ENCODE data around the gene CSTPP1.
"Not testable (repeated sequence)": the region's sequence is repeated elsewhere in the genome, so short reads cannot be mapped to it uniquely, and the experiment has no call there.

The CSTPP1 gene

GRCh38 chr11:46991391-46991790 lies 54.8 kb downstream of the CSTPP1 start:
- no peak for DNase-seq (ENCODE audit: low read depth)

GRCh38 chr11:46992386-46992785 lies 55.8 kb downstream of the CSTPP1 start:
- DNase-seq (ENCODE audit: low read depth): not testable (repeated sequence)

- not testable (repeated sequence) for DNase-seq (ENCODE audit: low read depth)
Observed at GRCh38 chr11:46997796-46998195, 61.2 kb downstream of the CSTPP1 start.

- no peak for DNase-seq (ENCODE audit: low read depth)
Observed at GRCh38 chr11:46999217-46999616, 62.7 kb downstream of the CSTPP1 start.

- DNase-seq (ENCODE audit: low read depth): no peak
Observed at GRCh38 chr11:47000033-47000432, 63.5 kb downstream of the CSTPP1 start.

GRCh38 chr11:47001781-47002181 lies 65.2 kb downstream of the CSTPP1 start:
- DNase-seq (ENCODE audit: low read depth): no peak

GRCh38 chr11:47002390-47002789 lies 65.8 kb downstream of the CSTPP1 start:
- no peak for DNase-seq (ENCODE audit: low read depth)

- no peak for DNase-seq (ENCODE audit: low read depth)
Observed at GRCh38 chr11:47003180-47003877, 66.8 kb downstream of the CSTPP1 start.

- DNase-seq (ENCODE audit: low read depth): peak; percentile 62
Observed at GRCh38 chr11:47004595-47005033, 68.1 kb downstream of the CSTPP1 start.

- DNase-seq (ENCODE audit: low read depth): no peak
Observed at GRCh38 chr11:47005441-47005840, 68.9 kb downstream of the CSTPP1 start.

- no peak for DNase-seq (ENCODE audit: low read depth)
Observed at GRCh38 chr11:47007579-47007978, 71.0 kb downstream of the CSTPP1 start.

GRCh38 chr11:47010179-47010578 lies 73.6 kb downstream of the CSTPP1 start:
- DNase-seq (ENCODE audit: low read depth): no peak

GRCh38 chr11:47014097-47014496 lies 77.5 kb downstream of the CSTPP1 start:
- DNase-seq (ENCODE audit: low read depth): no peak

- DNase-seq (ENCODE audit: low read depth): no peak
Observed at GRCh38 chr11:47018637-47019036, 82.1 kb downstream of the CSTPP1 start.

GRCh38 chr11:47020793-47021526 lies 84.4 kb downstream of the CSTPP1 start:
- no peak for DNase-seq (ENCODE audit: low read depth)

GRCh38 chr11:47021527-47021818 lies 84.9 kb downstream of the CSTPP1 start:
- DNase-seq (ENCODE audit: low read depth): no peak

- no peak for DNase-seq (ENCODE audit: low read depth)
Observed at GRCh38 chr11:47021965-47022364, 85.4 kb downstream of the CSTPP1 start.

GRCh38 chr11:47028195-47029093 lies 91.9 kb downstream of the CSTPP1 start:
- DNase-seq (ENCODE audit: low read depth): no peak

GRCh38 chr11:47033439-47033838 lies 96.9 kb downstream of the CSTPP1 start:
- DNase-seq (ENCODE audit: low read depth): no peak

GRCh38 chr11:47034091-47034490 lies 97.5 kb downstream of the CSTPP1 start:
- DNase-seq (ENCODE audit: low read depth): no peak

- no peak for DNase-seq (ENCODE audit: low read depth)
Observed at GRCh38 chr11:47035108-47035507, 98.5 kb downstream of the CSTPP1 start.

- DNase-seq (ENCODE audit: low read depth): no peak
Observed at GRCh38 chr11:47044119-47044518, 107.6 kb downstream of the CSTPP1 start.

- no peak for DNase-seq (ENCODE audit: low read depth)
Observed at GRCh38 chr11:47047972-47048371, 111.4 kb downstream of the CSTPP1 start.
